H9 (cell line): ENCODE results near the gene ZNF177. TPM values are rescaled to one million over a fixed set of nuclear protein-coding genes. Genes with fewer than 3 reads are reported as not detected.

ENCODE experiments used
- DNase-seq: peaks from one replicate; pipeline ENCODE4 v3.0.0-alpha.2; 2017
- H2AFZ ChIP-seq: one replicate; pipeline ENCODE4 v1.6.1; 2013; ENCODE audit warnings: mild to moderate bottlenecking, low read length, control low read depth, moderate library complexity
- H2AK5ac ChIP-seq: 2 replicates; pipeline ENCODE4 v1.6.1; 2013; ENCODE audit warnings: low read length, control low read depth, mixed read lengths; ENCODE audit not compliant: insufficient read length
- H2BK120ac ChIP-seq: one replicate; pipeline ENCODE4 v1.6.1; 2013; ENCODE audit warnings: low read depth, mild to moderate bottlenecking, low read length, control low read depth, inconsistent platforms; ENCODE audit not compliant: poor library complexity, severe bottlenecking
- H2BK12ac ChIP-seq: 2 replicates; pipeline ENCODE4 v1.6.1; 2013; ENCODE audit warnings: low read length, control low read depth, mixed read lengths, low read depth; ENCODE audit not compliant: insufficient read length
- H2BK15ac ChIP-seq: 2 replicates; pipeline ENCODE4 v1.6.1; 2013; ENCODE audit warnings: low read depth, low read length, control low read depth
- H2BK20ac ChIP-seq: one replicate; pipeline ENCODE4 v1.6.1; 2013; ENCODE audit warnings: low read depth, mild to moderate bottlenecking, low read length, control low read depth, inconsistent platforms; ENCODE audit not compliant: poor library complexity, severe bottlenecking
- H2BK5ac ChIP-seq: 2 replicates; pipeline ENCODE4 v1.6.1; 2013; ENCODE audit warnings: low read length, control low read depth, mixed read lengths; ENCODE audit not compliant: insufficient read length
- H3K14ac ChIP-seq: 2 replicates; pipeline ENCODE4 v1.6.1; 2013; ENCODE audit warnings: low read length, control low read depth; ENCODE audit not compliant: insufficient read depth
- H3K18ac ChIP-seq: 2 replicates; pipeline ENCODE4 v1.6.1; 2013; ENCODE audit warnings: low read depth, mild to moderate bottlenecking, mixed read lengths, low read length, control low read depth; ENCODE audit not compliant: insufficient read length
- H3K23ac ChIP-seq: 2 replicates; pipeline ENCODE4 v1.6.1; 2013; ENCODE audit warnings: low read length, control low read depth, mixed read lengths, low read depth; ENCODE audit not compliant: insufficient read length
- H3K23me2 ChIP-seq: 2 replicates; pipeline ENCODE4 v1.6.1; 2013; ENCODE audit warnings: low read depth, mild to moderate bottlenecking, mixed read lengths, low read length, control low read depth; ENCODE audit not compliant: insufficient read length, poor library complexity, severe bottlenecking
- H3K27ac ChIP-seq: 2 replicates; pipeline ENCODE4 v1.5.1; 2013; ENCODE audit warnings: low read length, control low read depth, mixed read lengths, low read depth; ENCODE audit not compliant: insufficient read length
- H3K27me3 ChIP-seq: 2 replicates; pipeline ENCODE4 v1.6.1; 2013; ENCODE audit warnings: low read length, control low read depth, inconsistent platforms; ENCODE audit not compliant: insufficient read depth
- H3K4ac ChIP-seq: 2 replicates; pipeline ENCODE4 v1.6.1; 2013; ENCODE audit warnings: low read depth, mild to moderate bottlenecking, control low read depth, inconsistent platforms, low read length, moderate library complexity
- H3K4me1 ChIP-seq: 2 replicates; pipeline ENCODE4 v1.6.1; 2013; ENCODE audit warnings: low read length, control low read depth, inconsistent platforms; ENCODE audit not compliant: insufficient read depth
- H3K4me2 ChIP-seq: 2 replicates; pipeline ENCODE4 v1.6.1; 2013; ENCODE audit warnings: low read length, control low read depth, mixed read lengths; ENCODE audit not compliant: insufficient read length, insufficient read depth
- H3K56ac ChIP-seq: 2 replicates; pipeline ENCODE4 v1.6.1; 2013; ENCODE audit warnings: low read depth, mild to moderate bottlenecking, mixed read lengths, low read length, control low read depth; ENCODE audit not compliant: insufficient read length
- H3K79me1 ChIP-seq: 2 replicates; pipeline ENCODE4 v1.6.1; 2013; ENCODE audit warnings: low read depth, mild to moderate bottlenecking, moderate library complexity, low read length, control low read depth, inconsistent platforms; ENCODE audit not compliant: insufficient read depth, poor library complexity, severe bottlenecking
- H3K79me2 ChIP-seq: 2 replicates; pipeline ENCODE4 v1.6.1; 2013; ENCODE audit warnings: low read length, control low read depth, inconsistent platforms; ENCODE audit not compliant: insufficient read depth
- H3K9ac ChIP-seq: 2 replicates; pipeline ENCODE4 v1.6.1; 2013; ENCODE audit warnings: low read length, control low read depth, mixed read lengths; ENCODE audit not compliant: insufficient read length; ENCODE audit errors: extremely low read depth
- H3K9me3 ChIP-seq: one replicate; pipeline ENCODE4 v1.6.1; 2013; ENCODE audit warnings: low read depth, low read length, inconsistent platforms; ENCODE audit not compliant: control insufficient read depth
- H3T11ph ChIP-seq: one replicate; pipeline ENCODE4 v1.6.1; 2013; ENCODE audit warnings: mild to moderate bottlenecking, low read length, control low read depth, inconsistent platforms
- H4K20me1 ChIP-seq: one replicate; pipeline ENCODE4 v1.6.1; 2013; ENCODE audit not compliant: control insufficient read depth, insufficient read length, insufficient read depth
- H4K5ac ChIP-seq: 2 replicates; pipeline ENCODE4 v1.6.1; 2013; ENCODE audit warnings: low read depth, mild to moderate bottlenecking, mixed read lengths, low read length, control low read depth; ENCODE audit not compliant: insufficient read length
- H4K8ac ChIP-seq: replicated peaks from 2 replicates; pipeline ENCODE4 v1.6.1; 2013; ENCODE audit warnings: low read length, control low read depth, mixed read lengths, low read depth; ENCODE audit not compliant: insufficient read length
- H4K91ac ChIP-seq: 2 replicates; pipeline ENCODE4 v1.6.1; 2013; ENCODE audit warnings: low read depth, mild to moderate bottlenecking, moderate library complexity, mixed read lengths, low read length, control low read depth; ENCODE audit not compliant: insufficient read length
- H3K27ac Mint-ChIP-seq, 3 experiments: 2 replicates in 2 of 3; 3 replicates in 1 of 3; pipeline ENCODE4 v1.8.0; 2020 to 2021; ENCODE audit warnings: mixed read lengths in 3 of 3, mild to moderate bottlenecking in 1 of 3, moderate library complexity in 1 of 3
- H3K27me3 Mint-ChIP-seq: 2 replicates; pipeline ENCODE4 v1.8.0; 2021; ENCODE audit warnings: low read depth, mild to moderate bottlenecking, moderate library complexity, mixed read lengths
- H3K36me3 Mint-ChIP-seq, 3 experiments: 2 replicates in 2 of 3; 3 replicates in 1 of 3; pipeline ENCODE4 v1.8.0; 2020 to 2021; ENCODE audit warnings: low read depth in 3 of 3, mixed read lengths in 3 of 3; ENCODE audit not compliant: insufficient read depth in 1 of 3
- H3K4me1 Mint-ChIP-seq, 2 experiments: 2 replicates each; pipeline ENCODE4 v1.8.0; 2020; ENCODE audit warnings: mixed read lengths in 2 of 2
- H3K4me3 Mint-ChIP-seq, 2 experiments: 2 replicates in 1 of 2; 3 replicates in 1 of 2; pipeline ENCODE4 v1.8.0; 2020 to 2021; ENCODE audit warnings: mild to moderate bottlenecking in 2 of 2, mixed read lengths in 2 of 2, moderate library complexity in 1 of 2
- H3K9me3 Mint-ChIP-seq, 2 experiments: 2 replicates in 1 of 2; 3 replicates in 1 of 2; pipeline ENCODE4 v1.8.0; 2020; ENCODE audit warnings: mild to moderate bottlenecking in 2 of 2, mixed read lengths in 2 of 2, moderate library complexity in 1 of 2
- WGBS: extraction: QIAGEN DNeasy Blood & Tissue Kit; methylation state at CpG from one replicate; pipeline ENCODE4 v1.1.7; 2013; ENCODE audit warnings: missing lambda C conversion rate, low lambda C conversion rate, mixed read lengths; ENCODE audit not compliant: insufficient read length; ENCODE audit errors: extremely low coverage; 5-methylcytosine and 5-hydroxymethylcytosine counted together
- total RNA-seq: library from RNA; stranded (reverse); gene quantifications from 2 replicates; pipeline ENCODE4 v1.2.1, GENCODE V29; 2021
- TF ChIP-seq, protein P1 (sequence below): fragments of 200-600 bp; sonication (generic); conservative IDR thresholded peaks from 3 replicates; pipeline ENCODE4 v1.8.0; 2021; ENCODE audit warnings: antibody characterized with exemption, mild to moderate bottlenecking

ZNF177 gene
- total RNA-seq, 1 experiment from 2014 or later, result 5.7 TPM

DNA sequence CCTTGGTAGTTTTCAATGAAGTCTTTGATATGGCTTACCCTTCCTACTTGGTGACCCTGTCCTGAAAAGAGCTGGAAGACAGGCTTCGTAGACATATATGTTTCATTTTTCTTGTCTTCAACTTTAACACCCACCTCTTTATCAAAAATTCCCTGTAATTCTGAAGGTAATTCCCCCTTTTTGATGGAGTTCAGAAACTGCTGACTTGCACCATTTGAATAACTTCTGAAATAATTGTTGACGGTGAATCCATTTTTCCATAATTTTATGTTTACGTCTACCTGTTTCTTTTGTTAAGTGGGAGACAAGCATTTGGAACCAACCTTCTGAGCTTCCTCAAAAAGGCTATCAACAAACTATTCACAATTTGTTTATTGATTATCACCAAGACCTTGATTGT, 14.6 kb upstream of the ZNF177 start:
- Histone ChIP-seq H3T11ph (no peak overlapping the region), H2AK5ac (no peak overlapping the region), H3K56ac (no peak overlapping the region), H2BK15ac (no peak overlapping the region), H3K27me3 (no peaks in the 10 kb centered on the region), H2AFZ (no peak overlapping the region), H3K14ac (no peak overlapping the region), H4K5ac (no peak overlapping the region), H3K4ac (no peak overlapping the region), H3K79me1 (no peaks in the 10 kb centered on the region), H2BK20ac (no peak overlapping the region), H3K23me2 (no peaks in the 10 kb centered on the region), H4K91ac (no peak overlapping the region), H2BK5ac (no peak overlapping the region), H3K9me3 (peaks cover 82% of the 10 kb centered on the region), H3K23ac (no peak overlapping the region), H4K8ac (no peak overlapping the region), H4K20me1 (no peaks in the 10 kb centered on the region), H3K18ac (no peak overlapping the region), H3K4me1 (no peaks in the 10 kb centered on the region), H3K79me2 (no peaks in the 10 kb centered on the region), H3K9ac (no peak overlapping the region), H3K4me2 (no peak overlapping the region), H2BK120ac (no peak overlapping the region), H3K27ac (no peak overlapping the region), H2BK12ac (no peak overlapping the region)
- no CpG with 5 or more reads among the region's 3 CpGs for whole genome bisulfite sequencing
- H3K9me3 Mint-ChIP-seq, result peaks cover 85 to 93% of the 10 kb centered on the region in 2 experiments
- H3K27me3 Mint-ChIP-seq, result no peaks in the 10 kb centered on the region; the same call in 1 of the 2 replicates
- H3K4me1 Mint-ChIP-seq, result no peaks in the 10 kb centered on the region
- no peak overlapping the region for H3K4me3 Mint-ChIP-seq
- DNase-seq, result no peak
- peaks cover 75 to 86% (median 75%) of the 10 kb centered on the region in 3 experiments for H3K36me3 Mint-ChIP-seq
- H3K27ac Mint-ChIP-seq, result no peak overlapping the region
- TF ChIP-seq, protein P1, sequence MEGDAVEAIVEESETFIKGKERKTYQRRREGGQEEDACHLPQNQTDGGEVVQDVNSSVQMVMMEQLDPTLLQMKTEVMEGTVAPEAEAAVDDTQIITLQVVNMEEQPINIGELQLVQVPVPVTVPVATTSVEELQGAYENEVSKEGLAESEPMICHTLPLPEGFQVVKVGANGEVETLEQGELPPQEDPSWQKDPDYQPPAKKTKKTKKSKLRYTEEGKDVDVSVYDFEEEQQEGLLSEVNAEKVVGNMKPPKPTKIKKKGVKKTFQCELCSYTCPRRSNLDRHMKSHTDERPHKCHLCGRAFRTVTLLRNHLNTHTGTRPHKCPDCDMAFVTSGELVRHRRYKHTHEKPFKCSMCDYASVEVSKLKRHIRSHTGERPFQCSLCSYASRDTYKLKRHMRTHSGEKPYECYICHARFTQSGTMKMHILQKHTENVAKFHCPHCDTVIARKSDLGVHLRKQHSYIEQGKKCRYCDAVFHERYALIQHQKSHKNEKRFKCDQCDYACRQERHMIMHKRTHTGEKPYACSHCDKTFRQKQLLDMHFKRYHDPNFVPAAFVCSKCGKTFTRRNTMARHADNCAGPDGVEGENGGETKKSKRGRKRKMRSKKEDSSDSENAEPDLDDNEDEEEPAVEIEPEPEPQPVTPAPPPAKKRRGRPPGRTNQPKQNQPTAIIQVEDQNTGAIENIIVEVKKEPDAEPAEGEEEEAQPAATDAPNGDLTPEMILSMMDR, result no peak
